NCI-H526 (cell line): ENCODE measurements around the gene CSNK1G1.

Experiments used
- DNase-seq, 2 experiments: peaks; one replicate each; lab custom pipeline; 2025; lab: John Stamatoyannopoulos, UW

CSNK1G1 gene

GRCh38 chr15:64191971-64192830, 163.8 kb downstream of the CSNK1G1 start:
- DNase-seq = peak; percentile 12 to 29

DNA sequence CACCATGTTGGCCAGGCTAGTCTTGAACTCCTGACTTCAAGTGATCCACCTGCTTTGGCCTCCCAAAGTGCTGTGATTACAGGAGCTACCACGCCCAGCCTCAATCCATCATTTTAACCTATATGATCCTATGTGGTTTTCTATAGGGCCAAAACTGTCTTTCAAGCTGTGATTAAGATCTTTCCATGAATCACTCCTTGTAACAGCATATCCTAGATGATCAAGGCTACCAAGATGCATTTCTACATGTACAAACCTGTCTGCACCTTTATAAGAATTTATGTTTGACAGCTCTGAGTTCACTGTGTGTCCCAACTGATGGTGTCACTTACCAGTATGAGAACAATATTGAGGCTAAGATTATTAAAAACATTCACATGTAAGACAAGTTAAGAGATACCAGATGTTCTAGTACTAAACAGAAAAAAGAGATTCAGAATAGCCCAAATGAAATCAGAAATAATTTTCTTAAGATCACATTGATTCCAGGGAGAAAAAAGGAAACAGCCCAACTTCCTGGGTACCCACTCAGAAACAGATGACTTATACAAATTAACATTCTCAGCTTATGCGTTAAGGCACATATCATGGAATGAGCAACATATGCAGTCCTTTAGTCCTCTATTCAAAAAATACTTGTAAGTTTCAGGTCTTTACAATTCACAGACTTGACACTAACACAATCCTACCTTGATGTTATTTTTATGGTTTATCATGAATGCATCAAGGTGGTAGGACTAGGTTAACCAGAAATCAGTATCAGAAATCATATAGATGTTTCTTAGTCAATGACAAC, 168.4 kb downstream of the CSNK1G1 start:
- DNase-seq = no peak

- no peak for DNase-seq
Observed at GRCh38 chr15:64185146-64185911, 170.6 kb downstream of the CSNK1G1 start.

DNA sequence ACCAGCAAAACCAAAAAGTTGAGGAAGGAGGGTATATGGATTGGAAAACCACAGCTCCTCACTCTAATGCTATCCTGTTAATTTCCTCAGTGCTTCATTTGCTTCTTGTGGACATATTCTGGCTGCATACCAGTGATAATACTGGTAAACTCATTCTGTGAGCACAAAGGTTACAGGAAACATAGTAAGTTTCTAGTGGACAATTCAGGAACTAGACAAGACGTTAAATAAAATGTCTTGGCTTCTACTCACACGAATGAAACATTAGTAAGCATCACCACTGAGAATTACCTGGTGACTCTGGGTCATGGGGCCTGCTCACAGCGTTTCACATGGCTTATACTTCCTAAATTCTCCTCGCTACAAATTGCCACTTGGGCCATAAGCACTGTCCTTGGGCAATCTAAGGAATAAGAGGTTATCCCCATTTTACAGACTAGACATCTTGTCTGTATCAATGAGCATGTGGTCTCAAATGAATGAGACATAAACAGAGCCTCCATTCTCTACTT, 173.1 kb downstream of the CSNK1G1 start:
- DNase-seq = no peak

GRCh38 chr15:64180235-64180824, 175.6 kb downstream of the CSNK1G1 start:
- no peak for DNase-seq

DNA sequence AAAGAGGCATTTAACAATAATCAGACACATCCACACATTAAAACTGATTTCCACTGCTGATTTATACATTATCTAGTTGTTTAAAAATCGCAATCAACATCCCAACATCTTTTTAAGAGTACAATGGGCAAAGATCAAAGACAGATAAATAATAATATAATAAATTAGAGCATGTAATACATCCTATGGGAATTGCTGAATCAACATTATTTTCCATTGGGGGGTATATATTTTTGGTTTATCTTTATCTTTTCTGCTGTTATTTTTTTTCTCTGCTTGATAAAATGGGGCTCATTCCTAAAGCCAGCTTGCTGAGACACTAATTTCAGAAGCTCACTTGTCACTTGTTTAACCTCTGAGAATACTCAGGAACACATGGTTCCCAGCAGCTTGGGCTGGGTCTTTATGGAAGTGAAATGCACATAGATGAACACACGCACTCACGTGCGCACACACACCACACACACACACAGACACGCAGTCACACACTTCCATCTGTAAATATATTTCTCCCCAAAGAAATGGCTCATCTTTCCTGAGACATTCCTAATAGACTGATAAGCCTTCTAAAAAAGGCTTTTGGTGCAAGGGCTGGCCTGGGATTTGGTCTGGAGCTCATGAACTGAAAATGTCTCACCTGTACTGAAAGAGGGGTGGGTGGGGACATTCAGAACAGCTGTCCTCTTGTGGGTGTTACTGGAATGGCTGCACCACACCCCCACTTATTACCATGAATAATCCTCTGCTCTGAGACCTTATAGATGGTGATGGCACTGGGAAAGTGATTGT, 189.7 kb downstream of the CSNK1G1 start:
- DNase-seq = no peak

DNA sequence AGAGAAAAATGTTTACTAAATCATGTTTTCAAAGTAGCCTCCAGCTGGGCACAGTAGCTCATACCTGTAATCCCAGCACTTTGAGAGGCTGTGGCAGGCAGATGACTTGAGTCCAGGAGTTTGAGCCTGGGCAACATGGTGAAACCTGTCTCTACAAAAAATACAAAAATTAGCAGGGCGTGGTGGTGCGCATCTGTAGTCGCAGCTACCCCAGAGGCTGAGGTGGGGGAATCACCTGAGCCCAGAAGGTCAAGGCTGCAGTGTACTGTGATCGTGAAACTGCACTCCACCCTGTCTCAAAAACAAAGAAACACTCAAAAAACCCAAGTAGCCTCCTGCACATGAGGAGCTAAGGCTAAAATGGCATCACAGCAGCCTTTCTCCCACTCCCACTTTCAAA, 191.5 kb downstream of the CSNK1G1 start:
- DNase-seq = no peak

- DNase-seq = peak in 1 of 2 experiments; percentile 56
Observed at GRCh38 chr15:64163659-64164362, 192.2 kb downstream of the CSNK1G1 start.

GRCh38 chr15:64162869-64163658, 192.9 kb downstream of the CSNK1G1 start, which contains the start of gene PPIB:
Gene PPIB, minus strand, starts transcription at chr15:64163022. Its CDS starts 36 bp downstream, at chr15:64162986.
- peak; percentile 94 to 99 for DNase-seq

GRCh38 chr15:64162478-64162868, 193.5 kb downstream of the CSNK1G1 start:
- DNase-seq = no peak

DNA sequence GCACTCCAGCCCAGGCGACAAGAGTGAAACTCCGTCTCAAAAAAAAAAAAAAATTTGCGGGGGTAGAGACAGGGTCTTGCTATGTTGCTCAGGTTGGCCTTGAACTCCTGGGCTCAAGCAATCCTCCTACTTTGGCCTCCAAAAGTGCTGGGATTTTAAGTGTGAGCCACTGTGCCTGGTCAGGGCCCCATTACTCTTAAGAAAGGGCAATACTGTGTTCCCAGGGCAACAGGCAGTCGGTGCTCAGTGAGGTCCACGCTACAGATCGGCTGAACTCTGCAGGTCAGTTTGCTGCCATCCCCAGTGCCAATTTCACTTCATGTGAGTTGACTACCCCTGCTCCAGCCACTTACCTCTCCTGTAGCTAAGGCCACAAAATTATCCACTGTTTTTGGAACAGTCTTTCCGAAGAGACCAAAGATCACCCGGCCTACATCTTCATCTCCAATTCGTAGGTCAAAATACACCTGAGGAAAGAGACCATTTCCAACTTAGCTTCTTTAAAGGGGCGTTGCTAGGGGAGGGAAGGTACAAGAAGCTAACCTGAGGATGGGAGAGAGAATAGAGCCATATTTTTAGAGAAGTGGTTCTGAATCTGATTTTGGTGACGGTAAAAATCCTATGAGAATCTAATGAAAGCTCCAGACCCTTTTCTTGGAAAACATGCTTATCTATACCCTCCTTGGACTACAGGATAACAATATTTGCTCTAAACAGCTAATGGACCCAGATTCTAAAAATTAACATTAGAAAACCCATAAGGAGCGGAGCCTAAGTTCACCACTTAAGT, 194.1 kb downstream of the CSNK1G1 start:
- no peak for DNase-seq

GRCh38 chr15:64158363-64159134, 197.4 kb downstream of the CSNK1G1 start:
- no peak for DNase-seq

- DNase-seq = no peak
Observed at GRCh38 chr15:64157599-64158125, 198.3 kb downstream of the CSNK1G1 start.

DNA sequence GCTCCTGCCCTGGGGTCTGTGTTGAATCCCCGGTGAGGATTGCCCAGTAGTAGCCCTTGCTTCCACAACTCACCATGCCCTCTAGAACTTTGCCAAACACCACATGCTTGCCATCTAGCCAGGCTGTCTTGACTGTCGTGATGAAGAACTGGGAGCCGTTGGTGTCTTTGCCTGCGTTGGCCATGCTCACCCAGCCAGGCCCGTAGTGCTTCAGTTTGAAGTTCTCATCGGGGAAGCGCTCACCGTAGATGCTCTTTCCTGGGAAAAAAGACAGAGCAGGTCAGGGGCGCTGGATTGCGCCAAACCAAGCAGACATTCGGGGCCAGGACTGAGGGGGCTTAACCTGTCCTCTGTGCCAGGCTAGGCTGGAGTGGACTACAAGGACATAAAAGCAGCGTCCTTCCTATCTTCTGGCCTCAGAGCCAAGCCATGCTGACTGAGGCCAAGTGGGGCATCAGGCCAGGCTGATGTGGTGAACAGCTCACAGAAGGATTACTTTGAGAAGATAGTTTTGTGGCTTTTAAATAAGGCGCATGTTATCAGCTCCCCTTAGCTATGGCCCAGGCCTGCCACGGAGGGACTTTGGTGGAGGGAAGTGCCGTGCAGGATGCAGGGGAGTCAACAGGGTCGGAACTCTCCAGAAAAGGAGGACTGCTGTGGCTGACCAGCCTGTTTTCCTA, 199.2 kb downstream of the CSNK1G1 start:
- DNase-seq = no peak

DNA sequence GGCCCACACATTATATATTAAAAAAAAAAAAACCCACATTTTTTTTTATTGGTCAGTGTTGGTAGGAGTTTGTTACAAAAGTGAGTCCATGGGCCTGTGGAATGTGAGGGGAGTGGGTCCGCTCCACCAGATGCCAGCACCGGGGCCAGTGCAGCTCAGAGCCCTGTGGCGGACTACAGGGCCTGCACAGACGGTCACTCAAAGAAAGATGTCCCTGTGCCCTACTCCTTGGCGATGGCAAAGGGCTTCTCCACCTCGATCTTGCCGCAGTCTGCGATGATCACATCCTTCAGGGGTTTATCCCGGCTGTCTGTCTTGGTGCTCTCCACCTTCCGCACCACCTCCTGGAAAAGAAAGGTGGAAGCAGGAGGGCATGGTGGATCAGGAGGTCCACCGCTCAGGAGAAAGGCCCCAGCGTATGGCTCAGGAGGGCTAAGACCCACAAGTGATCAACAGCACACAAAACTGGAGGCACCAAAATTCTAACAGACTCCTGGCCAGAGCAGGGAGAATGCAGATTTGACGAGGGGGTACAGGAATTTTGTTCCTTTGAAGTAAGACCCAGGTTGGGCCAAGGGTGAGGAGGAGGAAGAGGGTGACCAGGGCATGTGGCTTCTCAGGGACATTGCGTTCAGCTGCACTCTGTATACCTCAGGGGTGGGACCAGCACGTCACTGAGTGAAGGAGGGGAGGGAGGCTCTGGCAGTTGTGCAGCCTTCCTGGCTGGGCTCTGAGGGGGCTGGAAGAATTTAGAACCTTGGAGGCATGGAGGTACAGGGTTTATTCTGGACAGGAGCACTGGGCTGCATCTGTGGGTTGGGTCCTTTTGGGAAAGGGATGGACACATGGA, 199.9 kb downstream of the CSNK1G1 start:
- DNase-seq = no peak
